HG02623 (cell line): ENCODE measurements around the gene HTR7.
A peak's percentile ranks its signal among the peaks of the same experiment; 100 is the strongest.

Experiments
- ATAC-seq: cut with Tn5 transposase; IDR thresholded peaks from one replicate; pipeline ENCODE4 v1.9.1; 2021; ENCODE audit warnings: moderate library complexity; ENCODE audit not compliant: unreplicated experiment

HTR7 gene

GRCh38 chr10:90805206-90805605, 52.6 kb downstream of the HTR7 start:
- ATAC-seq, result no peak

GRCh38 chr10:90804354-90804753, 53.5 kb downstream of the HTR7 start:
- no peak for ATAC-seq

- no peak for ATAC-seq
These were observed 56.2 kb downstream of the HTR7 start for GRCh38 chr10:90801608-90802007.

GRCh38 chr10:90800232-90800796, 57.5 kb downstream of the HTR7 start:
- no peak for ATAC-seq

- no peak for ATAC-seq
These were observed 58.7 kb downstream of the HTR7 start for GRCh38 chr10:90799172-90799571.

GRCh38 chr10:90798482-90798881, 59.4 kb downstream of the HTR7 start:
- ATAC-seq, result no peak

GRCh38 chr10:90790422-90790821, 67.4 kb downstream of the HTR7 start:
- no peak for ATAC-seq

GRCh38 chr10:90788968-90789367, 68.9 kb downstream of the HTR7 start:
- ATAC-seq, result no peak

- no peak for ATAC-seq
These were observed 69.7 kb downstream of the HTR7 start for GRCh38 chr10:90788199-90788491.

- ATAC-seq, result no peak
These were observed 70.2 kb downstream of the HTR7 start for GRCh38 chr10:90787393-90788198.

- ATAC-seq, result no peak
These were observed 72.1 kb downstream of the HTR7 start for GRCh38 chr10:90785782-90786181.

GRCh38 chr10:90784771-90785170, 73.1 kb downstream of the HTR7 start:
- no peak for ATAC-seq

GRCh38 chr10:90780488-90780887, 77.4 kb downstream of the HTR7 start:
- ATAC-seq, result no peak

- no peak for ATAC-seq
These were observed 78.3 kb downstream of the HTR7 start for GRCh38 chr10:90779548-90779947.

GRCh38 chr10:90777621-90778020, 80.2 kb downstream of the HTR7 start:
- no peak for ATAC-seq

- ATAC-seq, result no peak
These were observed 82.3 kb downstream of the HTR7 start for GRCh38 chr10:90775351-90776028.

GRCh38 chr10:90769946-90770841, 87.6 kb downstream of the HTR7 start:
- ATAC-seq, result no peak

GRCh38 chr10:90751107-90751997, 106.5 kb downstream of the HTR7 start:
- peak; percentile 74 for ATAC-seq

- ATAC-seq, result no peak
These were observed 111.0 kb downstream of the HTR7 start for GRCh38 chr10:90746829-90747228.

- no peak for ATAC-seq
These were observed 112.3 kb downstream of the HTR7 start for GRCh38 chr10:90745565-90745964.
